Ammon's horn (tissue), 1 donor: ENCODE results near the gene KIAA0753.

Source experiments
- DNase-seq: peaks from one replicate; pipeline ENCODE4 v3.0.0-alpha.2; 2016; ENCODE audit warnings: low spot score

Gene KIAA0753

GRCh38 chr17:6569370-6570285, 70.9 kb downstream of the KIAA0753 start:
- no peak for DNase-seq

- DNase-seq = no peak
Observed at GRCh38 chr17:6568184-6568758, 72.2 kb downstream of the KIAA0753 start.

DNA sequence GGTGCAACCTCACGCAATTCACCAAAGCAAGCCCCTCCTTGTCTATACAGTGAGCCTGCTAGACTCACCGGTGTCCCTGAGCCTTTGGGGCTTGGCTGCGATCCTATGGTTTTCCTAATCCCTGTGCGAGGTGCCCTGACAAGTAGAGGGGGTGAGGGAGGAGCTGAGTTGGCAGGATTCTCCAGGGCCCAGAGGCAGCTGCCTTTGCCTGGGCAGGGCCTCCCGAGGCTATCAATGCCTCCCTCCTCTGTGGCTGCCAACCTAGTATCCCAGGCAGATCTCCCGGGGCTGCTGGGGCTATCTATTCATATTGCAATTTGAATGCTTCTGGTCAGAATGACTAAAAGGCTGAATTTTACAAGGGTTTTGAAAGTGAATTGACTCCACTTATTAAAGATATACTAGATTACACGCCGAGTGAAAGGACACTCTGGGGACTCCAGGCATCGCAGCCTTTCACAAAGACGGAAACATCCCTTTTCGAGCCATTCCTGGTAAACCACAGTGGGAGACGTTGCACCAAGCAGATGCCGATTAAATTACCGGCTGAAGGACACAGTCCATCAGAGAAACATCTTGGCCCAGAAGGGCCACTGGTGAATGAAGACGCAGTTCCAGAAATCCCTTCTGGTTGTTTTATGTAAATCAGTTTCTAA, 72.9 kb downstream of the KIAA0753 start:
- no peak for DNase-seq

DNA sequence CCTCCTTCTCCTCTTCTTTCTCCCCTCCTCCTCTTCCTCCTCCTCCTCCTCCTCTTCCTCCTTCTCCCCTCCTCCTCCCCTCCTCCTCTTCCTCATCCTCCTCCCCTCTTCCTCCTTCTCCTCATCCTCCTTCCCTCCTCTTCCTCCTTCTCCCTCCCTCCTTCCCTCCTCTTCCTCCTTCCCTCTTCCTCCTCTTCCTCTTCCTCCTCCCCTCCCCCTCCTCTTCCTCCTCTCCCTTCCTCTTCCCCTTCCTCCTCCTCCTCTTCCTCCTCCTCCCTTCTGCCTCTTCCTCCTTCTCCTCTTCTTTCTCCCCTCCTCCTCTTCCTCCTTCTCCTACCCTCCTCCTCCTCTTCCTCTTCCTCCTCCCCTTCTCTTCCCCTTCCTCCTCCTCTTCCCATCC, 79.1 kb downstream of the KIAA0753 start:
- no peak for DNase-seq

GRCh38 chr17:6560496-6560895, 80.0 kb downstream of the KIAA0753 start:
- DNase-seq = no peak

DNA sequence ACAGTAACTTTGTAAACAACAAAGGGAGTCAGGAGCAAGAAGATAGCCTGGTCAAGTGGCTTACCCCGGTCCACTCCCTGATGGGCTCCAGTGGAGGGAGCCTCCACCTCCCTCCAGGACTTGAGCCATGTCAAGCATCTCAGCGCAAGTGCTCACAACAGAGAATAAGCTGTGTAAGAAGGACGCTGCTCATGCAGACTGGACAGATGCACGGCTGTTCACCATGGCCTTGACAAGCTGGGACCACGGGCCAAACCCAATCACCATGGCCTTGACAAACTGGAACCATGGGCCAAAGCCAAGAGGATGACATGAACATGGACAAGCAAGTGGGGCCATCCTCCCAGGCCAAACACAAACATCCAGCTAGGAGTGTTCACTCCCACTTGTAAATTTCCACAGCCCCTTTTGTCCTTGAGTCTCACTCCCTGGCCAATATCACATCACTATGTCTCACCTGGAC, 80.7 kb downstream of the KIAA0753 start:
- DNase-seq = no peak

DNA sequence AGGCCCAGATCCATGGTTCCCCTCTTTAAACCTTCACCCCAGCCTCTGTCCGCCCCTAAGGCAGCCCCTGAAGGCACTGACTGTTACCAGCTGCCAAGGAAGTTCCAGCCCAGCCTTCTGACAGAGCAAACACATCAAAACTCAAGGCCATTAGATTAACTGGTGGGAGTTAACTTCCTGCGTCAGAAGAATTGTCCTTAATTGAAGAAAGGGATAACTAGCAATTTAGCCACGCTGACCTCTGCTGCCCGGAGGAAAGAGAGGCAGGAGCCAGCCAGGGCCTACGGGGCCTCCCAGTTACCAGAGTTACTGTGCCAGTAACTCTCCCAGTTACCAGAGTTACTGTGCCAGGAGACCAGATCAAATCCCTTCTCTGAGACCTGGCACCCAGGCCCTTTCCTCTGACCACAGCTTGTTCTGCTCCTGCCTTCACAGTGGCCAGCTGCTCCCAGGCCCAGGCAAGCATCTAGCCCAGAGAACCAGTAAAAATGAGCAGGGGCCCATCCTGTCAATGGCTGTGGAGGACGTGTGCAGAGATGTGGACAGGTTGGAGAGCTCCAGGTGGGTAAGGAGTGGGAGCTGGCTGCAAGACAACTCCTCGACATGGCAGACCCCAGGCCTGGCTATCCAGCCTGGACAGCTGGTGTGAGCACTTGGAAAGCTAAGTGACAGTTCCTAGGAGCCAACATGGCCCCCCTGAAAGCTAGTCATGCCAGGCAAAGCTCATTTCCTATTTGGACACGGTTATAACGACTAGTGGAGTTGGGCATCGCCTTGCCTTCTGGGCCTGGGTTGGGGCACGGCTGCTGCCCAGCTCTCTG, 81.4 kb downstream of the KIAA0753 start:
- no peak for DNase-seq

DNA sequence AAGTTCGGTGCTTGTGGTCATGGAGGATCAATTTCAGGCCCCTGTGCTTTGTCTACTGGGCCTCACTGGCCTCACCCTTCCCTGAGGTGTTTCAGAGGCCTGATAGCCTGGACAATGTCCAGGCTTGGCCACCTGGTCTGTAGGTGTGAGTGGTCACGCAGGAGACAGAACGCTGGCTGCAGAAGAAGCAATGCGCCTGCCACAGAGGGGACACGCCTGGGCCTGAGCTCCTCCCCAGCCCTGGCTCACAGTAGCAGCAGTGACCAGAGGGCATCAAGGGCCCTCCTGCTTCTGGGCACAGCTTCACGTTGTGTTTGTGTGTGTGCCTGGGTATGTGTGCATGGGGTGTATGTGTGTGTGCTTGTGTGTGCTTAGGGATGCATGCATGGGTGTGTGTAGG, 82.2 kb downstream of the KIAA0753 start:
- no peak for DNase-seq

DNA sequence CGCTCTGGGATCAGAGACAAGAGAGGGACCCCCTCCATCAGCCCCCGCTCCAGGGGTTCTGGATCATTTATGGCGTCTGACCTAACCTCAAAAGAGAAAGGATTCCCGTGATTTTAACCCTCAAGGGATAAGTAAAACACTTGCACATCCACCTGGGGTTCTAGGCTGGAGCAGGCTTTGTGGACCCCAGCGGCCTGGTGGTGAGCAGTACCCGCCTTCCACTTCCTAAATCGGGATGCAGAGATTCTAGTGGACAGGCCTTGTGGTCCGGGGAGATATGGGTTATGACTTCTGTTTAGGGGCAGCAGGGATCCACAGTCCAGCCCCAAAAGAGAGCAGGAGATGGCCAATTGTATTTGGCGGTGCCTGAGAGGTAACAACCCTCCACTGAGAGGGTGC, 83.5 kb downstream of the KIAA0753 start:
- no peak for DNase-seq

DNA sequence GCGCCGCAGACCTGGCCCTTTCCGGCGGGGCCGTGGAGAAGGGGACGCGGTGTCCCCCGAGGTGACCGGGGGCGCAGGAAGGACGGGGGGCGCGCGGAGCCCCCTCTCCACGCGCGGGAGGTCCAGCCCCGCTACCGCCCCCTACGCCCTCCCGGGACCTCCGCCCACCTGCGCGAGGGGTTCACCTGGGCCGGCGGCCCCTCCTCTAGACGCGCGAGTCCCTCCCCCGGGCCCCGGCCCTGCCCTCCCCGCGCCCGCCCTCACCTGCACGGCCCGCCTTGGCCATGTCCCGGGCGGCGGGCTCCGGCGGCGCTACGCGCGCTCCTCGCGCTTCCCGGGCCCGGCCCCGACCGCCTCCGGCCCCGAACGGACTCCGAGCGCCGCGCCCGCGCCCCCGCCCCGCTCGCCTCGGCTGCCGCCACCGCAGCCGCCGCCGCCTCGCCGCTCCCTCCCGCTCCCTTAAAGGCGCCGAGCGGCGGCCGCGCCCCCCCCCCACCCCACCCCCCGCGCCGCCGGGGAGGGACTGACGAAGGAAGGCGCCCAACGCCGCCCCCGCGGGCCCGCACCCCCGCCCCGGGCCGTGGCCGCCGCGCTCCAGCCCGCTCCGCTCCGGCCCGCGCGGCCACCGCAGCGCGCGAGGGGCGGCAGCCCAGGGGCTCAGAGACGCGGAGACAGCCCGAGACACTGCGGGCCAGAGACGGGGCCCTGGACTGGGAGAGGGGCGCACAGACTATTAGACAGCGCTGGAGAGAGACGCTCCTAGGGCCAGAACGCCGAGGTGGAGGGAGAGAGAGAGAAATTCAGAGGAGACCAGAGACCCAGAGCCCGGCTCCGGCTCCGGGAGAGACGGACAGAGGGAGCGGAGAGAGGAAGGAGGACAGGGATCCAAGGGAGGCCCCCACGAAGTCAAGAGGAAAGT, 84.1 kb downstream of the KIAA0753 start, which contains the start of gene PITPNM3:
Gene PITPNM3 (minus strand): TSS at position 435 of the 919 bp plus-strand sequence. CDS start 149 bp downstream, at position 286.
- no peak for DNase-seq

DNA sequence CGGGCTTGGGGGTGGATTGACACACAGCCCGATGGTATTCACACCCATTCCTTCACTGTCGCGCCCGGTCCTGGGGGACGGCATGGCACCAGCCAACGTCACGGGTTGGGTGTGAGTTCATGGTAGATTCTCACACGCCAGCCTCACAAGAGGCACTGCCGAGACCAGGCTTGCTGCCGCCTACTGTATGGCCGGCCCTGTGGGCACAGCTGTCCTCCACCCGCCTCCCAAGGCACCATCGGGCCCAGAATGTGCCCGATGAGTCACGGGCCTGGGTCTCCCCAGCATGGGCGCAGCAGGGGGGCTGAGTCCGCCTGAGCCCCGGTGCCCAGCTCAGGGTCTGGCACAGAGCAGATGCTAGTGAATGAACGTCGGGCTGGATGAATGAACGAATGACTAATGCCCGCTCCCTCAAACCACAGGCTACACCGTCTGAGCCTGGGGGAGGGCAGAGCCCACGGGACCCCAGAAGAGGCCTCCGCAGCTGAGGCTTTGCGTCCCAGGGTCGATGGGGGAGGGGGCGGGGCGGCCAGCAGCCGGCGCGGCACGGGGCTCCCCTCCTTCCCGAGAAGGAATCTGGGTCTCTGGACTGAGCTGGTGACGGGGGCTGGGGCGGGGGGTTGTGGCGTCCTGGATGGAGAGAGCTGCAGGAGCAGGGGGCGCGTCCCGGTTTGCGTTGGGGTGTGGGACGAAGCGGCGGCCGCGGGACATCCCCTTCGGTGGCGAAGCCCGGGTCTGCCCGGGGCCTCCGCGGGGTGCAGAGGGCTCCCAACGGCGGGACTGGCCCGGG, 85.0 kb downstream of the KIAA0753 start:
- no peak for DNase-seq

DNA sequence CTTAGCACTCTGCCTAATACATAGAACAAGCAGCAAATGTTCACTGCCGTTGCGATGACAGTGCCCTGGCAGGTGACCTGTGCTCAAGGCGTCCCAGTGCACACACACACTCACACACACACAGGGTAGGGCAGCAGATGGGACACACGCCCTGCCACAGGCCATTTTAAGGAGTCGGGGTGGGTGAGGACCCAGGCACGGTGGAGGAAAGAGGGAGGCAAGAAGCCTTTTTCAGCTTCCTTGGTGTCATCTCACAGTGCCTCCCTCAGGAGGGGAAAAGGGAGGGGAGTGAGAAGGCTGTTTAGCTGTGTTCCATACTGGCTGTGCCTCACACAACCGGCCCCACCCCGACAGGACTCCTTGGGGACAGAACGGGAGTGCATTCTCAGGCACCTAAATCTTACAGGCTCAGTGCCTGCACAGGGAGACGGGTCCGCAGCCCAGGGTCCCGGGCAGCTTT, 85.6 kb downstream of the KIAA0753 start:
- DNase-seq = no peak

GRCh38 chr17:6554342-6554741, 86.2 kb downstream of the KIAA0753 start:
- DNase-seq = no peak

GRCh38 chr17:6551869-6552531, 88.5 kb downstream of the KIAA0753 start:
- no peak for DNase-seq

- no peak for DNase-seq
Observed at GRCh38 chr17:6551356-6551755, 89.2 kb downstream of the KIAA0753 start.

DNA sequence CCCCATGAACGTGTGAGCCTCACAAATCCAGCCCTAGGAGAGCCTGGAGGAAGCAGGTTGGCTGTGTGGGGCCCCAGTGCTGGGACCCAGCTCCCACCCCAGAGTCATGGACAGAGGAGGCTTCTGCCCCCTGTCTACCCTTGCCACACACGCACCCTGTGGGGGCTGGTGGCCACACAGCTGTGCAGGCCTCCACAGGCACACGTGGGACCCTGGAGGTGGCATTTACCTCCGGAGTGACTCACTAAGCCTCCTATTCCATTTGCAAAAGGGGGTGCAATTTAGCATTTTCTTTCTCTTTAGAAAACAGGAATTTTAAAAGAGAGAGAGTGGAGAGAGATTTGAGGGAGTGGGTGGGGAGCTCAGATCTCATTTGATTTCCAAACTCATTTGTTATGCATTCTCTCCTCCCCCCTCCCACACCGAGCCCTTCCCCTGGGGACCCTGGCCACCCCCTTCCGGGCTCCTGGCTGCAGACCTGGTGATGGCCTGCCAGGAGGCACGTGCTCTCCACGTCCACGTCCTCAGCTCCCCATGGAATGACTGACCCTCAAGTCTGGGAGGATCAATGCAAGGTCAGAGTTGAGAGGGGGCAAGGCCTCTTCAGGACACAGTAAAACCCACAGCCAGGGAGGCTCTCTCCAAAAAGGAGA, 91.0 kb downstream of the KIAA0753 start:
- DNase-seq = no peak

GRCh38 chr17:6548578-6549330, 91.8 kb downstream of the KIAA0753 start:
- no peak for DNase-seq

- no peak for DNase-seq
Observed at GRCh38 chr17:6548034-6548433, 92.5 kb downstream of the KIAA0753 start.
